Keratinocyte (primary cell): ENCODE measurements around the gene MSANTD1.

ENCODE experiments used
- CTCF ChIP-seq, 3 experiments: IDR thresholded peaks in 1 of 3; conservative IDR thresholded peaks in 1 of 3; optimal IDR thresholded peaks in 1 of 3; 2 replicates in 2 of 3; 3 replicates in 1 of 3; pipeline versions ENCODE3 to v1.5.1; 2011; ENCODE audit warnings: low read length in 3 of 3, mild to moderate bottlenecking in 3 of 3, moderate library complexity in 2 of 3, control low read depth in 1 of 3, inconsistent platforms in 1 of 3; ENCODE audit not compliant: insufficient read depth in 2 of 3; ENCODE audit errors: extremely low read depth in 1 of 3
- EZH2 ChIP-seq: IDR thresholded peaks from one replicate; pipeline ENCODE4 v1.6.1; 2012; ENCODE audit warnings: inconsistent platforms, mild to moderate bottlenecking, low read length, moderate library complexity

- TF ChIP-seq EZH2, result no peak
- no peak for TF ChIP-seq CTCF (optimal IDR thresholded peaks at IDR 0.05 in 1 of 3, IDR thresholded peaks at IDR 0.05 in 1 of 3, conservative IDR thresholded peaks at IDR 0.05 in 1 of 3; ENCODE audit: extremely low read depth in 1 of 3, insufficient read depth in 2 of 3, low read length in 3 of 3)
Measured at GRCh38 chr4:3268395-3269104, 19.6 kb downstream of the MSANTD1 start.
